ENCODE data around the gene HSFX2. TPM values are rescaled to one million over a fixed set of nuclear protein-coding genes. Genes with fewer than 3 reads are reported as not detected.

HSFX2 gene
- total RNA-seq, 4 donors from 2014 or later = 0.65 to 0.68 TPM; not detected in 2

GRCh38 chrX:149631234-149632165, 36.4 kb upstream of the HSFX2 start, which contains the start of gene TMEM185A:
Gene TMEM185A, minus strand, starts transcription at chrX:149631792. Its CDS starts 212 bp downstream, at chrX:149631580.
- TF ChIP-seq, protein P1, sequence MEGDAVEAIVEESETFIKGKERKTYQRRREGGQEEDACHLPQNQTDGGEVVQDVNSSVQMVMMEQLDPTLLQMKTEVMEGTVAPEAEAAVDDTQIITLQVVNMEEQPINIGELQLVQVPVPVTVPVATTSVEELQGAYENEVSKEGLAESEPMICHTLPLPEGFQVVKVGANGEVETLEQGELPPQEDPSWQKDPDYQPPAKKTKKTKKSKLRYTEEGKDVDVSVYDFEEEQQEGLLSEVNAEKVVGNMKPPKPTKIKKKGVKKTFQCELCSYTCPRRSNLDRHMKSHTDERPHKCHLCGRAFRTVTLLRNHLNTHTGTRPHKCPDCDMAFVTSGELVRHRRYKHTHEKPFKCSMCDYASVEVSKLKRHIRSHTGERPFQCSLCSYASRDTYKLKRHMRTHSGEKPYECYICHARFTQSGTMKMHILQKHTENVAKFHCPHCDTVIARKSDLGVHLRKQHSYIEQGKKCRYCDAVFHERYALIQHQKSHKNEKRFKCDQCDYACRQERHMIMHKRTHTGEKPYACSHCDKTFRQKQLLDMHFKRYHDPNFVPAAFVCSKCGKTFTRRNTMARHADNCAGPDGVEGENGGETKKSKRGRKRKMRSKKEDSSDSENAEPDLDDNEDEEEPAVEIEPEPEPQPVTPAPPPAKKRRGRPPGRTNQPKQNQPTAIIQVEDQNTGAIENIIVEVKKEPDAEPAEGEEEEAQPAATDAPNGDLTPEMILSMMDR (IDR thresholded peaks at IDR 0.05; ENCODE audit: low read depth) = no peak

- TF ChIP-seq, protein P1 (IDR thresholded peaks at IDR 0.05; ENCODE audit: low read depth) = no peak
Measured at GRCh38 chrX:149630681-149631233, 35.6 kb upstream of the HSFX2 start.

GRCh38 chrX:149629730-149630387, 34.7 kb upstream of the HSFX2 start:
- TF ChIP-seq, protein P1 (IDR thresholded peaks at IDR 0.05; ENCODE audit: low read depth) = no peak

DNA sequence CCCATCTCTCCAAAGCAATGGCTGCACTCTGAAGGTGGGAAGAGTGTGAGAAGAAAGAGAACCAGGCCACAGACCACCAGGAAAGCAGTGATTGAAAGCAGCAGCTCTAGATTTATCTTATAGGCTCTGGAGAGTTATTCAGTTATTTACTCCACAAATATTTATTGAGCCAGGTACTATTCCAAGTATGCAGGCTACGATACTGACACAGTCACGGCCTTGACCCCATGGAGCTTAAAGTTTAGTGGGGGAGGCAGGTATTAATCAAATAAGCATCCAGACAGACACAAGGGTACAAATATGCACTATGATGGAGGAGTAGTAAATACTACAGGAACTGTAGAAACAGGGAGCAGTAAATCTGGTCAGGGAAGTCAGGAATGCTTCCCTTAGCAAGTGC, 33.7 kb upstream of the HSFX2 start:
- TF ChIP-seq, protein P1 (IDR thresholded peaks at IDR 0.05; ENCODE audit: low read depth) = no peak

DNA sequence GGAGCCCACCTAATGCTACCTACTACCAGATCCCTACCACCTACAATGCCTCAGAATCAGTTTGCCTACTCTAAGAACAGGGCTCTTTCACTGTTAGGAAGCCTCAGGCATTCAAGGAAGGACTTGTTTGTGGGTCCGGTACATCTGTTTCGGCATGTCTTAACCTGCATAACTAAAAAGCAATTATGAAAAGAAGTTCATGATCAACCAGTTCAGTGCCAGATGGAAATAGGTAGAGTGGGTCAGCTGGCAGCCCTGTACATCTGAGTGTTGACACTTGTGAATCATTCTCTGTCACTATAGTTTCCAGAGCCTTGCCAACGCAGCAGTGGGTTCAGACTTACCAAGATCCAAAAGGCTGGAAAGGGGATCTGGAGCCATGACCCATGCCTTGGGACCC, 33.2 kb upstream of the HSFX2 start:
- TF ChIP-seq, protein P1 (IDR thresholded peaks at IDR 0.05; ENCODE audit: low read depth) = no peak

DNA sequence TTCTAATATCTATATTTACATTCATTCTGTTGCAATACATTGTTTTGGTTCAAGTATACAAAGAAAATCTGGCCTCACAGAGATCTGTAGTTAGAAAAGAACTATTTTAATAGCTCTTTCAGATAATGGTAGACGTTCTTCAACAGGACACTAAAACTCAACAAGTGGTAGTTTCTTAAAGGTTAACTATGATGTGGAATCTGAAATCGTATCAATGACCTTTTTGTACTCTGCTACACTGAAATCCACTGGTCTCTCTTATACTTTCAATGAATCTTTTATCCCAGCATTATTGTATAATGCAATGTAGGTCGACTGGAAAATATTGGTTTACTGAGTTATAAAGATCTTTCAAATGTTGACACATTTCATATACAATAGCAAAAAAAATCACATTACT, 23.8 kb upstream of the HSFX2 start:
- TF ChIP-seq, protein P1 (IDR thresholded peaks at IDR 0.05; ENCODE audit: low read depth) = no peak

Measured in subcutaneous adipose tissue (tissue), 4 donors.